Lung (tissue), 12 donors: ENCODE measurements around the gene RTBDN. TPM values are rescaled to one million over a fixed set of nuclear protein-coding genes. Genes with fewer than 3 reads are reported as not detected.

ENCODE experiments used
- ATAC-seq: fragments of 200-7000 bp; cut with Tn5 transposase; one replicate; pipeline ENCODE4 v1.9.1; 2020; ENCODE audit warnings: moderate number of reproducible peaks; ENCODE audit not compliant: insufficient read depth, low FRiP score
- DNase-seq, 3 donors: peaks; one replicate each; pipeline ENCODE4 v3.0.0-alpha.2; 2013 to 2017
- H3K27ac ChIP-seq, 2 donors: one replicate each; pipeline ENCODE4 v1.5.1; 2013; ENCODE audit warnings: mild to moderate bottlenecking in 2 of 2, moderate library complexity in 2 of 2, control low read depth in 1 of 2, inconsistent platforms in 1 of 2, low read depth in 1 of 2, low read length in 1 of 2
- H3K27me3 ChIP-seq, 3 donors: one replicate each; pipeline ENCODE4 v1.5.1; 2013; ENCODE audit warnings: low read length in 2 of 3; ENCODE audit not compliant: control insufficient read depth in 3 of 3, insufficient read depth in 3 of 3
- H3K36me3 ChIP-seq, 4 donors: one replicate each; pipeline ENCODE4 v1.5.1; 2013; ENCODE audit warnings: low read length in 4 of 4, mild to moderate bottlenecking in 1 of 4, moderate library complexity in 1 of 4; ENCODE audit not compliant: control insufficient read depth in 4 of 4, insufficient read depth in 4 of 4
- H3K4me1 ChIP-seq, 5 donors: one replicate each; pipeline ENCODE4 v1.5.1; 2013; ENCODE audit warnings: low read length in 5 of 5, mild to moderate bottlenecking in 2 of 5, moderate library complexity in 1 of 5; ENCODE audit not compliant: control insufficient read depth in 5 of 5, insufficient read depth in 5 of 5
- H3K4me3 ChIP-seq: one replicate; pipeline ENCODE4 v1.5.1; 2013; ENCODE audit warnings: mild to moderate bottlenecking, control low read depth, moderate library complexity
- H3K9ac ChIP-seq, 2 donors: one replicate each; pipeline ENCODE4 v1.5.1; 2013; ENCODE audit warnings: low read length in 2 of 2, control low read depth in 1 of 2; ENCODE audit not compliant: insufficient read depth in 1 of 2
- H3K9me3 ChIP-seq, 4 donors: one replicate each; pipeline ENCODE4 v1.5.1; 2013; ENCODE audit warnings: low read length in 3 of 4, mild to moderate bottlenecking in 1 of 4, moderate library complexity in 1 of 4; ENCODE audit not compliant: control insufficient read depth in 4 of 4, insufficient read depth in 3 of 4
- WGBS, 2 donors: extraction: QIAGEN DNeasy Blood & Tissue Kit; methylation state at CpG; one replicate each; pipeline ENCODE4 v1.1.7; 2013; 5-methylcytosine and 5-hydroxymethylcytosine counted together
- polyA plus RNA-seq, 2 donors: library from polyadenylated mRNA; stranded (reverse); fragments of 200-250 nt; gene quantifications; one replicate each; pipeline ENCODE4 v1.2.1, GENCODE V29; 2013
- total RNA-seq, 2 donors: library from RNA; depleted of rRNA in 1 of 2; stranded (reverse); fragments of >200 nt in 1 of 2; gene quantifications; one replicate each; pipeline ENCODE4 v1.2.1, GENCODE V29; 2014 to 2021
- TF ChIP-seq, protein P1 (sequence below): IDR thresholded peaks from 2 replicates; pipeline ENCODE4 v1.5.1; 2012; ENCODE audit warnings: mild to moderate bottlenecking; ENCODE audit errors: control extremely low read depth, extremely low read depth
- donor health status: control.
- donor health status: control.
- donor health status: Bipolar disorder and iron deficiency.
- donor health status: healthy.
- donor health status: DM: yes; HTN: yes; CAD: no.

The RTBDN gene
- total and polyA plus RNA-seq, 4 donors, result not detected

DNA sequence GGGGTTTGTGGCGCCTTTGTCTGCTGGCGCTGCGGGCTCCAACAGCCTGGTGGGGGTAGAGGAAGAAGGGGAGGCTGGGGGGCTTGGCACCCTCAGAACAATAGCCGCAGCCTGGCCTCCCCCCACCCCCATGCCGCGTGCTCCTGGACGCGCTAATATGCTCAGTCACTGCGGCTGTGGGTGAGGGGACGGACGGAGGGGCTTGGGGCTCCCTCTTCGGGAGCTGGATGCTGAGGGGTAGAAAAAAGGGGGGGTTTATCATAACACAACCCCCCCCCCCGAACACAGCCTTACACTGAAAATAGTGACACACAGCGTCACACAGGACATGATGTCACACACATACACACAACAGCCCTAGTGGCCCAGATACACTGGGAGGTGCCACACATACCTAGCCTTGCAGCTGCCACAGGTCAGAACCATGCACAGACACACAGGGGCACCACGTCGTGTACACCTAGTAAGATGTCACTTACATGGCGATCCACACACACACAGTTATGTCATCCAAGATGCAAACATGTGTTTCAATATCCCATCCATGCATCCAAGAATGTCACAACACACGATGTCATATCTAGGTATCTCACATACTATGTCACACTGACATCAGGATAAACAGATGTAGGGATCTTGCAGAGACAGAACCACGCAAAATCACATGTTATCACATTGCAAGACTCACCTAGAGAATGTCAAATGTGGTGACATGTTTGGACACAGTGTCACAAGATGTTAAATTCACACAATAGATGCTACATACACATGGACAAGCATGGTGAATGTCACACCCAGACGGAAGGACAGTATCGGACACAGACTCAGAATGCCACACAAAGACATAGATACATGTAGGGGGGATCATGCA lies 4.7 kb upstream of the RTBDN start:
- Histone ChIP-seq H3K36me3 (no peaks in the 10 kb centered on the region), H3K27me3 (peaks cover 0 to 71% (median 64%) of the 10 kb centered on the region in 3 donors), H3K9me3 (peaks cover 0 to 8% (median 0%) of the 10 kb centered on the region in 4 donors), H3K27ac (no peak overlapping the region), H3K4me3 (no peak overlapping the region), H3K9ac (no peak overlapping the region), H3K4me1 (peaks cover 0 to 12% (median 0%) of the 10 kb centered on the region in 5 donors)
- DNase-seq (no peak), ATAC-seq (no peak)
- WGBS, 2 donors, result 20 to 23% methylated on average over 20 to 21 of the region's 21 CpGs
- TF ChIP-seq, protein P1, sequence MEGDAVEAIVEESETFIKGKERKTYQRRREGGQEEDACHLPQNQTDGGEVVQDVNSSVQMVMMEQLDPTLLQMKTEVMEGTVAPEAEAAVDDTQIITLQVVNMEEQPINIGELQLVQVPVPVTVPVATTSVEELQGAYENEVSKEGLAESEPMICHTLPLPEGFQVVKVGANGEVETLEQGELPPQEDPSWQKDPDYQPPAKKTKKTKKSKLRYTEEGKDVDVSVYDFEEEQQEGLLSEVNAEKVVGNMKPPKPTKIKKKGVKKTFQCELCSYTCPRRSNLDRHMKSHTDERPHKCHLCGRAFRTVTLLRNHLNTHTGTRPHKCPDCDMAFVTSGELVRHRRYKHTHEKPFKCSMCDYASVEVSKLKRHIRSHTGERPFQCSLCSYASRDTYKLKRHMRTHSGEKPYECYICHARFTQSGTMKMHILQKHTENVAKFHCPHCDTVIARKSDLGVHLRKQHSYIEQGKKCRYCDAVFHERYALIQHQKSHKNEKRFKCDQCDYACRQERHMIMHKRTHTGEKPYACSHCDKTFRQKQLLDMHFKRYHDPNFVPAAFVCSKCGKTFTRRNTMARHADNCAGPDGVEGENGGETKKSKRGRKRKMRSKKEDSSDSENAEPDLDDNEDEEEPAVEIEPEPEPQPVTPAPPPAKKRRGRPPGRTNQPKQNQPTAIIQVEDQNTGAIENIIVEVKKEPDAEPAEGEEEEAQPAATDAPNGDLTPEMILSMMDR, result no peak

DNA sequence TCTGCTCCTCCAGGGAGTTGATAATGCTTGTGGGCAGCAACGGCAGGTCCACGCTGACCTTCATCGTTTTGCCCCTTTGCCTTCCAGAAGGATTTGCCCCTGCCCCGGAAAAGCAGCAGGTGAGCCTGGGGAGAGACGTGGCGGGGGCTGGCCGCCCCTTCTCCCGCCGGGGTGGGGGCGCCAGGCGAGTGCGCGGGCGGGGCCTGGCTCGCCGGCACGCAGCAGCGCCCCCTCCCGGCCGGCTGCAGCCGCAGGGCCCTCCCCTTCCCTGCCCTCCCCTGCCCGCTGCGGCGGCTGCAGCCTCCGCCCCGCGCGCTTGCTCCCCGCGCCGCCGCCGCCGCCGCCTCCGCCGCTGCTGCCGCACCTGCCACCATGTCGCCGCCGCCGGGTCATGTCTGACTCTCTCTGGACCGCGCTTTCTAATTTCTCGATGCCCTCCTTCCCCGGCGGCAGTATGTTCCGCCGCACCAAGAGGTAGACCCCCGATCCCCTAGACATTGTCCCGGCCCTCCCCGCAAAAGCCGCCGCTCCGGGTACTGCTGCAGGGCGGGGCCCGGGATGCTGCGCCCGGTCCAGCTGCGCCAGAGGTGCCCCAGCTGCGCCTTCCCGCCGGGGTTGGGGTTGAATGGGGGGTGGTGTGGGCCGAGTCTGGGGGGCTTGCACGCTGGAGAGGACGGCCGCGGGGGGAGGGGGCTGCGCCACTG lies 4.0 kb upstream of the RTBDN start, which contains the start of gene MAST1:
Gene MAST1 (plus strand): TSS at position 334 of the 704 bp plus-strand sequence. CDS start 58 bp downstream, at position 392.
- Histone ChIP-seq H3K4me1 (peaks cover 0 to 12% (median 0%) of the 10 kb centered on the region in 5 donors), H3K36me3 (no peaks in the 10 kb centered on the region), H3K27me3 (peaks cover 0 to 72% (median 67%) of the 10 kb centered on the region in 3 donors), H3K9ac (no peak within 1 kb of the TSS), H3K4me3 (no peak within 1 kb of the TSS), H3K27ac (no peak within 1 kb of the TSS), H3K9me3 (peaks cover 0 to 8% (median 0%) of the 10 kb centered on the region in 4 donors)
- 1% methylated on average over 50 to 69 of the region's 69 CpGs for WGBS, 2 donors
- TF ChIP-seq, protein P1, result peak; percentile 5
- ATAC-seq (no peak), DNase-seq (peak in 1 of 3 donors; percentile 22)

DNA sequence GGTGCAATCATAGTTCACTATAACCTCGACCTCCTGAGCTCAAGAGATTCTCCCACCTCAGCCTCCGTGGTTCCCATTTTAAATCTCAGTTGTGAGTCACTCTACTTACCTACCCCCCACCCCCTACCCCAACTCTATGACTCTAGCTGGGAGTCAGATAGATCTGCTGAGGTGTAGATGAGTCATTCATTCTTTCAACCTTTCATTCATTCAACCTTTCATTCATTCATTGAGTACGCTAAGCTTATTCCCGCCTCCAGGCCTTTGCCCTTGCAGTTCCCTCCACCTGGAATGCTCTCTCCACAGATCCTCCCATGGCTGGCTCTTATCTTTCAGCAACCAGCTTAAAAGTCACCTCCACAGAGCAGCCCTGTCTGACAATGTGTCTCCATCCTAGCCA lies 2.8 kb upstream of the RTBDN start:
- Histone ChIP-seq H3K27me3 (peaks cover 0 to 75% (median 66%) of the 10 kb centered on the region in 3 donors), H3K9me3 (peaks cover 0 to 4% (median 0%) of the 10 kb centered on the region in 4 donors), H3K4me3 (no peak overlapping the region), H3K27ac (no peak overlapping the region), H3K9ac (no peak overlapping the region), H3K36me3 (no peaks in the 10 kb centered on the region), H3K4me1 (peaks cover 0 to 13% (median 0%) of the 10 kb centered on the region in 5 donors)
- 78 to 79% methylated on average over 4 of the region's 4 CpGs for WGBS, 2 donors
- no peak for DNase-seq
- TF ChIP-seq, protein P1, result no peak
- no peak for ATAC-seq
